ENCODE data around the gene CITED4. TPM values are rescaled to one million over a fixed set of nuclear protein-coding genes. Genes with fewer than 3 reads are reported as not detected.

CITED4 gene, protein sequence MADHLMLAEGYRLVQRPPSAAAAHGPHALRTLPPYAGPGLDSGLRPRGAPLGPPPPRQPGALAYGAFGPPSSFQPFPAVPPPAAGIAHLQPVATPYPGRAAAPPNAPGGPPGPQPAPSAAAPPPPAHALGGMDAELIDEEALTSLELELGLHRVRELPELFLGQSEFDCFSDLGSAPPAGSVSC
- total RNA-seq (2014; rRNA removed) (10.6 and 12.0 TPM in 2 replicates), Bru-seq, nascent RNA (percentile 32 among the genes with signal in this experiment), BruChase-seq, experiment 1, labeled RNA remaining after a 6-hour chase (percentile 45 among the genes with signal in this experiment), BruChase-seq, experiment 2, labeled RNA remaining after a 2-hour chase (percentile 55 among the genes with signal in this experiment)
- long read RNA-seq, transcript CITED4-201 (1 exons, 1,316 nt) = major isoform, 51 of 51 reads
- long read RNA-seq, partial matches to known transcripts = 0 of 51 reads
- long read RNA-seq, other reads (novel, unspliced or antisense) = 0 of 51 reads

DNA sequence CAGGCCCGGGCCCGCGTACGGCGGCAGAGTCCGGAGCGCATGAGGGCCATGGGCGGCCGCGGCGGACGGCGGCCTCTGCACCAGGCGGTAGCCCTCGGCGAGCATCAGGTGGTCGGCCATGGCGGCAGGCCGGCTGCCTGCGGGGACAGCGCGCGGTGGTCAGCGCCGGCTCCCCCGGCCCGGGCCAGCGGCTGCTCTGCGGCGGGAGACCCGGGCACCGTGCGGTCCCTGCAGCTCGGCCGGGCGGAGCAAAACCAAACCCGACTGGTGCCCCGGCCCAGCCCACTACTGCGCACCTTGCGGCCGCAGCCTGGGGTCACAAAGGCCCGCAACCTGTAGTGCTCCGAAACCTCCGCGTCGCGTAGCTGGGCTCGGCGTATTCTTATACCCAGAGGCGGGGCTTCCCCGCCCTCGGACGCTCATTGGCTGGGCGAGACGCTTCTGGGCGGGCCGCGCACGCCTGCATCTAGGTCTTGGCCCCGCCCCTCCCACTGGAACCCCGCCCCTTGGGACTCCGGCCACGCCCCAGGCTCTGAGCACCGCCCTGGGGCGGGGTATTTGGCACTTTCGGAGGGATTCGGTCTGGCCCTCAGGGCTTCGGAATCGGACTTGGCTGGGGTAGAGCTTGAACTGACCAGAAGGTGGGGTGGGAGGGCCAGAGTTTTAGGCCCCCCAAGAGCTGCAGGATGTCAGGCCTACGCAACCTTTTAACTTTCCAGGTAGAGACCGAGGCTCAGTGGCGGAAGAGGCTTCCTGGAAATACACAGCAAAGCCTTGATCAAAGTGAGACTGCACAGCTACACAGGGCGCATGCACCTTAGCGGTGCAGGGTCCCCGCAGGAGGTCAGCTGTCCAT lies at the start of gene CITED4:
Gene CITED4 (minus strand): TSS at position 356 of the 856 bp plus-strand sequence. CDS start 236 bp downstream, at position 120.
- H3K9ac ChIP-seq (ENCODE audit: low read length) = peak within 1 kb of the TSS; percentile 48; the same call in 1 of the 2 replicates
- ChIA-PET CTCF (interaction anchor here (0.7 to 1.9 kb wide), 6 partner anchors 13 to 141 kb away, joined by 4 to 12 read pairs (median 6); no protein-coding TSS in a partner anchor), POLR2A (ENCODE audit: unreplicated experiment) (interaction anchor here (1.3 kb wide), 1 partner anchor 9 kb away, joined by 6 read pairs; no protein-coding TSS in a partner anchor)
- H3K4me2 ChIP-seq (ENCODE audit: low read length) = peak within 1 kb of the TSS; percentile 88
- H3K27me3 ChIP-seq (ENCODE audit: low read length) = no peaks in the 10 kb centered on the region
- TF ChIP-seq EZH2 (IDR thresholded peaks at IDR 0.05; ENCODE audit: low read length, unreplicated experiment) = no peak
- TF ChIP-seq, protein P1, sequence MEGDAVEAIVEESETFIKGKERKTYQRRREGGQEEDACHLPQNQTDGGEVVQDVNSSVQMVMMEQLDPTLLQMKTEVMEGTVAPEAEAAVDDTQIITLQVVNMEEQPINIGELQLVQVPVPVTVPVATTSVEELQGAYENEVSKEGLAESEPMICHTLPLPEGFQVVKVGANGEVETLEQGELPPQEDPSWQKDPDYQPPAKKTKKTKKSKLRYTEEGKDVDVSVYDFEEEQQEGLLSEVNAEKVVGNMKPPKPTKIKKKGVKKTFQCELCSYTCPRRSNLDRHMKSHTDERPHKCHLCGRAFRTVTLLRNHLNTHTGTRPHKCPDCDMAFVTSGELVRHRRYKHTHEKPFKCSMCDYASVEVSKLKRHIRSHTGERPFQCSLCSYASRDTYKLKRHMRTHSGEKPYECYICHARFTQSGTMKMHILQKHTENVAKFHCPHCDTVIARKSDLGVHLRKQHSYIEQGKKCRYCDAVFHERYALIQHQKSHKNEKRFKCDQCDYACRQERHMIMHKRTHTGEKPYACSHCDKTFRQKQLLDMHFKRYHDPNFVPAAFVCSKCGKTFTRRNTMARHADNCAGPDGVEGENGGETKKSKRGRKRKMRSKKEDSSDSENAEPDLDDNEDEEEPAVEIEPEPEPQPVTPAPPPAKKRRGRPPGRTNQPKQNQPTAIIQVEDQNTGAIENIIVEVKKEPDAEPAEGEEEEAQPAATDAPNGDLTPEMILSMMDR (conservative IDR thresholded peaks at IDR 0.05; ENCODE audit: low read depth, low read length) = peak; percentile 43; the same call in 1 of the 2 replicates
- TF ChIP-seq EZH2phosphoT487 (IDR thresholded peaks at IDR 0.05; ENCODE audit: borderline replicate concordance, low read length) = no peak
- no peaks in the 10 kb centered on the region for H3K79me2 ChIP-seq (ENCODE audit: low read length)
- H3K4me3 ChIP-seq (ENCODE audit: low read length) = peak within 1 kb of the TSS; percentile 73
- no peaks in the 10 kb centered on the region for H3K9me2 ChIP-seq (replicated peaks; ENCODE audit: low read length)
- DNase-seq (peak; percentile 96), ATAC-seq (peak; percentile 95)
- peaks cover 7% of the 10 kb centered on the region for H3K4me1 ChIP-seq (ENCODE audit: insufficient read depth, low read length)
- no peaks in the 10 kb centered on the region for H4K20me1 ChIP-seq (ENCODE audit: low read length)
- intact Hi-C loops (cut with micrococcal nuclease) = loop anchor here (1.0 kb wide), 2 partner anchors 35 to 90 kb away; no protein-coding TSS in a partner anchor
- no peaks in the 10 kb centered on the region for H3K9me3 ChIP-seq (ENCODE audit: low read length)
- no TSS peak for BruUV-seq (replicated peaks)
- H2AFZ ChIP-seq (ENCODE audit: low read length) = peak within 1 kb of the TSS; percentile 93
- H3F3A ChIP-seq (ENCODE audit: low read length, unreplicated experiment) = no peaks in the 10 kb centered on the region
- H3K27ac ChIP-seq (ENCODE audit: low read length) = no peak within 1 kb of the TSS
- no peaks in the 10 kb centered on the region for H3K36me3 ChIP-seq (ENCODE audit: low read depth, low read length)

DNA sequence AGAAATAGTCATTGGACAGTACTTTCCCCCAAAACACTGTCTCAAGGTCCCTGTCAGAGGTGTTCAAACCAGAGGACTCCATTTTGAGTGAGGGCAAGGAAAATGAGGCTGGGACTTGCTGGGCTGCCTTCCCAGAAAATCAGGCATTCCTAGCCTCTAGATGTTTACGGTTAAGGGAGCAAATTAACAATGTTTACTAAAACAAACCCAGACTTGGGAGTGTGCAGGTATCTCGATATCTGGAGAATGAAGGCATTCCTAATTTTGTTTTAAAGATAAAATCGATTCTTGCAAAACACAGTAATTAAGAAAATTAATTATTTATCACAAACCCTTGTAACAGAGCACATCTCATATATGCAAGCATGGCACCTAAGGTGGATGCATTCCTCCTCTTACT lies 48.9 kb upstream of the CITED4 start:
- Histone ChIP-seq H3F3A (ENCODE audit: low read length, unreplicated experiment) (no peaks in the 10 kb centered on the region), H3K36me3 (ENCODE audit: low read depth, low read length) (no peaks in the 10 kb centered on the region), H3K9me2 (replicated peaks; ENCODE audit: low read length) (no peaks in the 10 kb centered on the region), H4K20me1 (ENCODE audit: low read length) (no peaks in the 10 kb centered on the region), H3K4me2 (ENCODE audit: low read length) (no peak overlapping the region), H3K27ac (ENCODE audit: low read length) (no peak overlapping the region), H2AFZ (ENCODE audit: low read length) (peak overlapping the region; percentile 10; the same call in 1 of the 2 replicates), H3K4me1 (ENCODE audit: insufficient read depth, low read length) (peaks cover 11% of the 10 kb centered on the region; the same call in 1 of the 2 replicates), H3K79me2 (ENCODE audit: low read length) (no peaks in the 10 kb centered on the region), H3K4me3 (ENCODE audit: low read length) (no peak overlapping the region), H3K27me3 (ENCODE audit: low read length) (no peaks in the 10 kb centered on the region), H3K9ac (ENCODE audit: low read length) (no peak overlapping the region), H3K9me3 (ENCODE audit: low read length) (no peaks in the 10 kb centered on the region)
- ATAC-seq = no peak
- ChIA-PET CTCF (no interaction called here), POLR2A (ENCODE audit: unreplicated experiment) (no interaction called here)
- TF ChIP-seq, protein P1 (conservative IDR thresholded peaks at IDR 0.05; ENCODE audit: low read depth, low read length) = no peak
- no peak for TF ChIP-seq EZH2phosphoT487 (IDR thresholded peaks at IDR 0.05; ENCODE audit: borderline replicate concordance, low read length)
- TF ChIP-seq EZH2 (IDR thresholded peaks at IDR 0.05; ENCODE audit: low read length, unreplicated experiment) = no peak
- BruUV-seq (replicated peaks) = no TSS peak
- no peak for DNase-seq
- intact Hi-C loops (cut with micrococcal nuclease) = no loop called here

Measured in PC-3 (cell line).